ENCODE results near the gene RNF43.

Gene RNF43

DNA sequence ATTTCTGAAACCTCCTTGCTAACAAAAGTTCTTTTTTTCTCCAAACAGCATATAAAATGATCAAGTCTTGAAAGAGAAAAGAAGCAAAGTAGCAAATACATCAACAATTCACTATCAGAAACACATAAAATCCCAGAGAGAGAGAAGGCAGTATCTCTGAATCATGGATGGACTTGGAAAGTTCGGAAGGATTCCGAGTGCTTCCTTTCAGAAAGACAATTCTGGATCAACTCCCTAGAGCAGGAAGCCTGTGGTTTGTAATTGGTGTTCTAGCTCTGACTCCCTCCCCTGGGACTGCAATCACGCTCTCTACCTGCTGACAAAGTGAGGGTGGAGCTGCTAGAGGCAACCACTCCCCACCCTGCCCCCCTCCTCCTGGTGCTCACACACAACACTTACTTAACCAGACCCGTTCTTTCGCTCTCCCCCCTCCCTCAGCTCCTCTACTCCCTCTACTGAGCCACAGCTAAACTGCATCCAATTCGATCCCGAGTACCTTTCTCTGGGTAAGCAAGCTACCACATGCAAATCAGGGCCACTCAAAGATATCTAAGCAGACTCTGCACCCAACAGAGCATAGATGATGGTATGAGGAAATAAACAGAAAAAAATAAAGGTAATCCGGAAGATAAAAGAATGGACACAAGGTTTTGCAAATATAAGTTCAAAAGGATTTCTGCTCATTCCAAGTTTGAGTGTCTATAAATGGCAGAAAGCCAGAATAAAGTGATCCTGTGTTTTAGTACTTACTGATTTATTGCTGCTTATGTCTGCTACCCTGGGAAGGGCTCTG is at the start of gene RNF43:
Gene RNF43, minus strand, starts transcription at position 235 of the 793 bp plus-strand sequence. CDS start 1,957 bp downstream, outside the sequence.
- DNase-seq: peak; percentile 76

GRCh38 chr17:58455491-58455890 is 38.2 kb upstream of the RNF43 start:
- DNase-seq: no peak

DNA sequence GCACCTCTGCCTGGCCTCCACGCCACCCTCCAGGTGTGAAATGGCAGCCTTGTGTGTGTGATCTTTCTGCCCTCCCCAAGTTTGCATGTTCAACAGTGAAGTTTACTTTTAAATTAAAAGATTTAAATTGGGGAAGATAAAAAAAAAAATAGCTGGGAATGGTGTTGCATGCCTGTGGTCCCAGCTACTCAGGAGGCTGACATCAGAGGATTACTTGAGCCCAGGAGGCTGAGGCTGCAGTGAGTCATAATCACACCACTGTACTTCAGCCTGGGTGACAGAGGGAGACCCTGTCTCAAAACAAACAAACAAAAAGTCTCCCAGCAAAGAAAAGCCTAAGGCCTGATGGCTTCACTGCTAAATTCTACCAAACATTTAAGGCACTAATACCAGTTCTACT is 35.4 kb upstream of the RNF43 start:
- peak; percentile 11 for DNase-seq

DNA sequence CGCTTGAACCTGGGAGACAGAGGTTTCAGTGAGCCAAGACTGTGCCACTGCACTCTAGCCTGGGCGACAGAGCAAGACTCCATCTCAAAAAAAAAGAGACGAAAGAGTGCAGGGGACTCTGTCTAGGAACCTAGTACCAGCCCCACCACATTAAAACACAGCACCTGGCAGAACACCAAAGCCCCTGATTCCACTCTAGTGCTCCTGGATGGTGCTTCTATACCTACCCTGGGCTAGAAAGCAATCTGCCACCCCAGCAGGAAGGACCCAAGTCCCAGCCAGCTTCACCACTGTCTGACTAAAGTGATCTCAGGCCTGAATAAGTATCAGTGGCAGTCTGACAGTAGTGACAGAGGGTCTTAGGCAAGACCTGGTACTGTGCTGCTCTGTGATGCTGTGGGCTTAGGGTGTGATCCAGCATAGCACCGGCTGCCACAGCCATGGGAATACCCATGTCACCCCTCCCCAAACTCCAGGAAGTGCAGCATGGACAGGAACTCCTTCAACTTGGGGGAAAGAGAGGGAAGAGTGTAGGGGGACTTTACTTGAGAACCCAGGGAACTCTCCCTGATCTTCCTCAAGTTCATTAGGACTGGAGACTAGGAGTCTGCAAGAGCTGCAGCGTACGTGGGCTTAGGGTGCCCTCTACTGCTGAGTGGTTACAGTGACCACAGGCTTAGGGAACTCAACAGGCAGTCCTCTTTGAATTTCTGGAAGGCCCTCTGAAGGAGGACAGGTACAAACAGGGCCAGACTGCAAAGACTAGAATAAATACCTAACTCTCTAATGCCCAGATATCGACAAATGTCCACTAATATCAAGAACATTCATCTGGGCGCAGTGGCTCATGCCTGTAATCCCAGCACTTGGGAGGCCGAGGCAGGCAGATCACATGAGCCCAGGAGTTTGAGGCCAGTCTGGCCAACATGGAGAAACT is 30.0 kb upstream of the RNF43 start:
- peak; percentile 74 for DNase-seq

DNA sequence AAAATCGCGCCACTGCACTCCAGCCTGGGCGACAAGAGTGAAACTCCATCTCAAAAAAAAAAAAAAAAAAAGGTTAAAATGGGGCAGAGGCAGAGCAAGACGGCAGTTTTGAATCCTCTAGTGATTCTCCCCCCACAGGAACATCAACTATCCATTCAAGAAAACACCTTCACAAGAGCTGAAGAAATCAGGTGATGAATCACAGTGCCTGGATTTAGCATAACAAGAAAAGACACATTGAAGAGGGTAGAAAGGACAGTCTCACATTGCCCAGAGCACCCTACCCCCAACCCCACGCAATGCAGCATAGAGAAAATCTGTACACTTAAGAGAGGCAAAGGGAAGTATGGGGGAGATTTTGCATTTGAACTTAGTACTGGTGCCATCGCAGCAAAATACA is 28.8 kb upstream of the RNF43 start:
- DNase-seq: no peak

DNA sequence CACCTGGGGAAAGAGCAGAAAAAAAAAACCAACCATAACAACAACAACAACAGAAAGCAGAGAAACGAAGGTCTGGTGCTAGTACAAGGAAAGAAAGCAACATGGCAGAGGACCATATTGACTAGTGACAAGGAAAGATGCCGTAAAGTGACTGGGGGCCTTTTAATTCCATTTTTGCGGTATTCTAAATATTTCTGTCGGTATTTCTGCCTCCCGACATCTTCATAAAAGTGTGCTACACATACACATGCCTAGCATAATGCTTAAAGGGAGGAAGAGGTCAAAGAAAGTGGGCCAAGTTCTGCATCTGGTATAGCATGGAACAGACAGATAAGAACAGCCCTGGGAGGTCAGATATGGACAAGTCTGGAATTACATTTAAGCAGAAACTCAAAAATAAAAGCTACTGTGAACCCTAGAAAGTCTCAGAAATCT is 19.5 kb upstream of the RNF43 start:
- DNase-seq: no peak

GRCh38 chr17:58436245-58436644 is 18.9 kb upstream of the RNF43 start:
- no peak for DNase-seq

DNA sequence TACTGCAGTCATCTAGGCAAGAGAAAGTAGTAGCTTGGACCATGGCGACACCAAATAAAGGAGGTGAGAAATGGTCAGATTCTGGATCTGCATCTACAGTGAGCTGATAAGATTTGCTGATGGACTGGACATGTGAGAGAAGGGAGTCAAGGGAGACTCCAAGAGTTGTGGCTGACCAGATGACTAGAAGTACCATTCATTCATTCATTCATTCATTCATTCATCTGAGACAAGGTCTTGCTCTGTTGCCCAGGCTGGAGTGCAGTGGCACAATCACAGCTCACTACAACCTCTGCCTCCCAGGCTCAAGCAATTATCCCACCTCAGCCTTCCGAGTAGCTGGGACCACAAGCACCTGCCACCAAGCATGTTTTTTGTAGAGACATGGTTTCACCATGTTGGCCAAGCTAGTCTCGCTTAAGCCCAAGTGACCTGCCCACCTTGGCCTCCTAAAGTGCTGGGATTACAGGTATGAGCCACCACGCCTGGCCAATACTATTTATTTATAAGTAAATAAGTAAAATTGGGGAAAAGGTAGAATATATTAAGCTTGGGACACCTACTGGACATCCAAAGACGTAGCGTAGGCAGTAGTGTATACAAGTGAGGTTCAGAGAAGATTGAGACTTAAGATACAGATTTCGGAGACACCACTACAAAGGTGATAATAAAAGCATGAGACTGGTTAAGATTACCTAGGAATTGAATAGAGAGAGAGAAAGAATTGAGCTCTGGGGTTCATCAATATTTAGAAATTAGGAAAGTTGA is 15.7 kb upstream of the RNF43 start:
- DNase-seq: no peak

DNA sequence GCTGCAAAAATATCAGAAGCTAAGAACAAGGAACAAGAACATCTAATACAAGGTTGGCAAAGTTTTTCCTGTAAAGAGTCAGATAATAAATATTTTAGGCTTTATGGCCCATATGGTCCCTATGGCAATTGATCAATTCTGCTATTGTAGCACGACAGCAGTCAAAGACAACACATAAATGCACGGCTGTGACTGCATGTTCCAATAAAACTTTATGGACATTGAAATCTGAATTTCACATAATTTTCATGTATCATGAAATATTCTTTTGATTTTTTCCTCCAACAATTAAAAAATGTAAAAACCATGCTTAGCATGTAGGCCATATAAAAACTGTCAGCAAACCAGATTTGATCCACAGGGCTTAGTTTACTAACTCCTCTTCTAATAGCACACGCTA is 10.5 kb upstream of the RNF43 start:
- DNase-seq: no peak

GRCh38 chr17:58421711-58422110 is 4.4 kb upstream of the RNF43 start:
- DNase-seq: no peak

- DNase-seq: no peak
Measured at GRCh38 chr17:58420827-58421226, 3.5 kb upstream of the RNF43 start.

DNA sequence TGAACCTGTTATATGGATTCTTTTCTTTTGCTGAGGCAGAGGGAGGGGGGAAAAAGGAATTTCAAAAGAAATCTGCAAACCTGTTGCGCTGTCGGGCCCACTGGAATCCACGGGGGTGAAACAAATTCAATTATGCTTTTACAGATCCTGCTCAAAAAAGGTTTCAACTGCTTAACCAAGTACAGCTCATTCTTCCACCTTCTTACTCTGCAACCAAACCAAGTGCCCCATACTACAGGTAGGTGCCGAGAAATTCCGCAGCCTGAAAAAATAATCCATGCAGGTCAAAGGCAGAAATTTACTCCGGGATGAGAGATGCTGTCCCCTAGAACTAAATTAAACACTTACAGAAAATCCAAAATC is 416 bp downstream of the RNF43 start:
- no peak for DNase-seq

- no peak for DNase-seq
Measured at GRCh38 chr17:58416396-58416795, 938 bp downstream of the RNF43 start.

GRCh38 chr17:58415371-58416055 is 1.8 kb downstream of the RNF43 start:
- DNase-seq: no peak

GRCh38 chr17:58414596-58414997 is 2.7 kb downstream of the RNF43 start:
- DNase-seq: no peak

DNA sequence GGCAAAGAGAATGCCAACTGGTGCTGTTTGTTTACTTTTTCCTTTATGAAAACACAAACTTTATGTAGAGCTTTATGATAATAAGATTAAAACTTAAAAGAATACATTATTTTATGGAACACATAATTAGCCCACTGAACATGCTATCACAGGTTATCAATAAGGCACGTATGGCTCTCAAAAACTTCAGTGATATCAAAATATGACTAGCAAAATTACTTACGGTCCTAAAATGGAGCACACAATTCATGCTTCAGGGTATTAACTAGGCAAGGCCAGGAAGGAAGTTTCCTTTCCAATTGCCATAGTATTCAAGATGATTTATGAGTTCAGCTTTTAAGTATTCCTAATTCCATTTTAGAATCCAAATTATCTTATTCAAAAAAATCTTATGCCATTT is 3.6 kb downstream of the RNF43 start:
- DNase-seq: no peak

GRCh38 chr17:58412961-58413586 is 4.3 kb downstream of the RNF43 start:
- DNase-seq: no peak

GRCh38 chr17:58412064-58412703 is 5.2 kb downstream of the RNF43 start:
- DNase-seq: no peak

DNA sequence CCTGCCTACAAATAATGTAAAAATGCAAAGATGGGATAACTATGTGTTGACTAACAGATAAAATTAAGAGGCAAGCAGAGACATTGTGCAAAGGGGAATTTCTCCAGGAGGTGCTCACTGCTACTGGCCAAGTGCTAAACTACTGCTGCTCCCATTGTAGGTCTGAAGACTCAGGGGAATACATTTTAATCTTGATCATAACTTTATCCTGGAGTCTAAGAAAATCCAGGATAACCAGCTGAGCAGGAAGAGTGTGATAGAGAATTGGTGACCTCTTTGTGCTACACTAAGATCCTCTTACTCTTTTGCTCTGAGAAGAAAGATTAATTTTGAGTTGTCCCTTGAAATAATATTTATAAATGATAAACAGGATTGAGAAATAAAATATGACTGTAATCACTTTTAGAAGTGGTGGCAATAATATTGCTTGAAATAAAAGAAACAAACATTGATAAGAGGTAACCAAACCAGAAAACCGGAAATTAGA is 5.9 kb downstream of the RNF43 start:
- no peak for DNase-seq

DNA sequence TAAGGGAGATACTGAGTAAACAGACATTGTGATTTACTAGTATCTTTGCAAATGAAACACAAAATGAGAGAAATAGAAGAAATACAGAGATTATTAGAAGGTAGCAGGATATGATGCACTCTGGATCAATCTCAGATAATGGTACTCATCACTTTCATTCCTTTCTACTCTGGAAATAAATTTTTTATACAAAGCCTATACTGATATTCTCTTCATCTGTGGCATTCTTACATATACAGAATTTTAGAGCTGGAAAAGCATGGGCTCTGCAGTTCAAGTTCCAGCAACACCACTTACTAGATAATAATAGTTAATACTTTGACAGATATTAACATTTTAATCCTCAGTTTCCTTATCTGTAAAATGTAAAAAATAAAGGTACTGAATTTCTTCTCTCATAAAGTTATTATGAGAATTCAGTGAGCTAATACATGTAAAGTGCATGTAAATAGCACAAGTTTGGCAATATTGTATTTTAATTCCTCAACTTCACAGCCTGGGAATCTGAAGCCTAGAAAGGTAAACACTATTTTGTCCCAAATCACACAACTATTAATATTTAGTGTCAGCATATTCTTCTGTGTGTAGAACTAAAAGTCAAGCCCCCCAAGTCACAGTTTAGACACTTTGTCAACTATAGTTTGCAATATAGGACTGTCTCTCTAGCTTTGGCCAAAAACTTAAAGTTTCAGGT is 6.5 kb downstream of the RNF43 start:
- DNase-seq: no peak

GRCh38 chr17:58409432-58409831 is 7.9 kb downstream of the RNF43 start:
- no peak for DNase-seq

Data from fibroblast of skin of right quadriceps (primary cell).